Muscle of leg (tissue), 16 donors: ENCODE results near the gene PUS7. TPM values are rescaled to one million over a fixed set of nuclear protein-coding genes. Genes with fewer than 3 reads are reported as not detected.

Experiments
- DNase-seq: peaks from one replicate; pipeline ENCODE4 v3.0.0; 2013
- H3K27ac ChIP-seq: one replicate; pipeline ENCODE4 v1.5.1; 2013; ENCODE audit warnings: mild to moderate bottlenecking, low read length, control low read depth
- H3K27me3 ChIP-seq: one replicate; pipeline ENCODE4 v1.6.1; 2013; ENCODE audit warnings: low read length; ENCODE audit not compliant: control insufficient read depth, insufficient read depth
- H3K36me3 ChIP-seq: one replicate; pipeline ENCODE4 v1.6.1; 2013; ENCODE audit warnings: low read length; ENCODE audit not compliant: control insufficient read depth, insufficient read depth
- H3K4me1 ChIP-seq: one replicate; pipeline ENCODE4 v1.6.1; 2013; ENCODE audit warnings: low read length; ENCODE audit not compliant: control insufficient read depth, insufficient read depth
- H3K4me3 ChIP-seq: one replicate; pipeline ENCODE4 v1.5.1; 2013; ENCODE audit warnings: low read length, control low read depth
- H3K9me3 ChIP-seq: replicated peaks from 2 replicates; pipeline ENCODE4 v1.6.1; 2013; ENCODE audit warnings: low read depth, low read length; ENCODE audit not compliant: control insufficient read depth
- WGBS: methylation state at CpG from one replicate; pipeline ENCODE4 v1.1.5; 2013; ENCODE audit warnings: missing lambda C conversion rate; ENCODE audit not compliant: insufficient coverage; 5-methylcytosine and 5-hydroxymethylcytosine counted together
- long read RNA-seq, 11 donors: transcript quantifications; one replicate each; lab custom pipeline, GENCODE V29; 2026
- polyA plus RNA-seq, 8 donors: library from polyadenylated mRNA; unstranded; fragments of 120-200 nt; gene quantifications; one replicate each; pipeline versions ENCODE4 v1.2.1 to v1.2.3, GENCODE V29; 2013; ENCODE audit warnings: inconsistent platforms in 1 of 8, low replicate concordance in 1 of 8; ENCODE audit not compliant: insufficient read length in 8 of 8, insufficient read depth in 1 of 8
- total RNA-seq: library from RNA; stranded (reverse); fragments of 120-200 nt; gene quantifications from one replicate; pipeline ENCODE4 v1.2.4, GENCODE V29; 2013

The PUS7 gene, protein sequence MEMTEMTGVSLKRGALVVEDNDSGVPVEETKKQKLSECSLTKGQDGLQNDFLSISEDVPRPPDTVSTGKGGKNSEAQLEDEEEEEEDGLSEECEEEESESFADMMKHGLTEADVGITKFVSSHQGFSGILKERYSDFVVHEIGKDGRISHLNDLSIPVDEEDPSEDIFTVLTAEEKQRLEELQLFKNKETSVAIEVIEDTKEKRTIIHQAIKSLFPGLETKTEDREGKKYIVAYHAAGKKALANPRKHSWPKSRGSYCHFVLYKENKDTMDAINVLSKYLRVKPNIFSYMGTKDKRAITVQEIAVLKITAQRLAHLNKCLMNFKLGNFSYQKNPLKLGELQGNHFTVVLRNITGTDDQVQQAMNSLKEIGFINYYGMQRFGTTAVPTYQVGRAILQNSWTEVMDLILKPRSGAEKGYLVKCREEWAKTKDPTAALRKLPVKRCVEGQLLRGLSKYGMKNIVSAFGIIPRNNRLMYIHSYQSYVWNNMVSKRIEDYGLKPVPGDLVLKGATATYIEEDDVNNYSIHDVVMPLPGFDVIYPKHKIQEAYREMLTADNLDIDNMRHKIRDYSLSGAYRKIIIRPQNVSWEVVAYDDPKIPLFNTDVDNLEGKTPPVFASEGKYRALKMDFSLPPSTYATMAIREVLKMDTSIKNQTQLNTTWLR
- total RNA-seq (13.1 TPM), polyA plus RNA-seq (10 to 100 TPM in 6 of 8 donors, 1 to 10 TPM in 2; 8.6 to 16.2 (median 11.8) TPM)
- long read RNA-seq, donor 1, partial matches to known transcripts: 0 of 2 reads
- long read RNA-seq, donor 1, other reads (novel, unspliced or antisense): 0 of 2 reads
- long read RNA-seq, donor 2: 0 reads
- long read RNA-seq, donor 3, partial matches to known transcripts: 0 of 1 reads
- long read RNA-seq, donor 3, other reads (novel, unspliced or antisense): 0 of 1 reads
- long read RNA-seq, donor 4: 0 reads
- long read RNA-seq, donor 5, partial matches to known transcripts: 0 of 2 reads
- long read RNA-seq, donor 5, other reads (novel, unspliced or antisense): 0 of 2 reads
- long read RNA-seq, donor 6, partial matches to known transcripts: 0 of 2 reads
- long read RNA-seq, donor 6, other reads (novel, unspliced or antisense): 0 of 2 reads
- long read RNA-seq, donor 7, partial matches to known transcripts: 0 of 1 reads
- long read RNA-seq, donor 7, other reads (novel, unspliced or antisense): 0 of 1 reads
- long read RNA-seq, donor 8, partial matches to known transcripts: 0 of 2 reads
- long read RNA-seq, donor 8, other reads (novel, unspliced or antisense): 0 of 2 reads
- long read RNA-seq, donor 9, partial matches to known transcripts: 0 of 2 reads
- long read RNA-seq, donor 9, other reads (novel, unspliced or antisense): 0 of 2 reads
- long read RNA-seq, donor 10, partial matches to known transcripts: 0 of 1 reads
- long read RNA-seq, donor 10, other reads (novel, unspliced or antisense): 0 of 1 reads
- long read RNA-seq, donor 11: 0 reads

DNA sequence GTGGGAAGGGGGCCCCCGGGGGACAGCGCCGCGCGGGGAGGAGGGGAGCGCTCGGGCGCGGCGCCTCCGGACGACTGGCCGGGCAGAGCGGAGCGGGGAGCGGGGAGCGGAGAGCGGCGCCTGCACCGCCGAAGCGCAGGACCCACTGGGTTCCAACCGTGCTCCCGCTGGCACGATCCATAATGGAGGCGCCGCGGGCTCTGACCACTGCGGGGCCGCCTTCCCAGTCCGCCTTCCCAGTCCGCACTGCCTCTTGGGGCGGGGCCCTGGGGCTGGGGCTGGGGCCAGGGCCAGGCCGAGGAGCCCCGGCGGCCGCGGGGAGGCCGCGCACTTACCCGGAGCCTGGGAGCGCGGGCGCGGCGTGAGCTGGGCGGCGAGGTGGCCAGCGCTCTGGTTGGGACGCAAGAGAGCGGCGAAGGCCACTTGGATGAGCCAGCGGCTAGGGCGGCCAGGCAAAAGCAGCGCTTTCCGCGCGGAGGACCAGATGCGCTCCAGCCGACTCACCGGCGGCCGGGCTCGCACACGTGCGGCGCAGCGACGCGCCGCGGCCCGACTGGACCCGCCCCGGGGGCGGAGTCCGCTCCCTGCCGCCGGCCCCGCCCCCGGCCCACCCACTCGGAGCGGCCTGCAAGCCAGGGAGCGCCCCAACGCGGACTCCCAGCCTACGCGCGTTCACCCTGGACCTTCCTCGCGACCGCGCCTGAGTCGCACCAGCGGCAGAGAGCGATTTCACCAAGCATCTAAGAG, at the start of gene PUS7:
Gene PUS7 (minus strand): TSS at position 555 of the 747 bp plus-strand sequence. CDS start 13,759 bp downstream, outside the sequence.
- Histone ChIP-seq H3K27ac (peak within 1 kb of the TSS; percentile 93), H3K4me1 (peaks cover 14% of the 10 kb centered on the region), H3K27me3 (no peaks in the 10 kb centered on the region), H3K36me3 (peaks cover 4% of the 10 kb centered on the region), H3K9me3 (no peaks in the 10 kb centered on the region), H3K4me3 (peak within 1 kb of the TSS; percentile 72)
- whole genome bisulfite sequencing: under 1% methylated on average over 86 of the region's 96 CpGs
- peak; percentile 96 for DNase-seq

- no peak overlapping the region for H3K27ac ChIP-seq
- H3K36me3 ChIP-seq: peaks cover 37% of the 10 kb centered on the region
- H3K27me3 ChIP-seq: no peaks in the 10 kb centered on the region
- 86% methylated on average over 1 of the region's 3 CpGs for WGBS
- DNase-seq: no peak
- no peaks in the 10 kb centered on the region for H3K9me3 ChIP-seq
- H3K4me3 ChIP-seq: no peak overlapping the region
- no peaks in the 10 kb centered on the region for H3K4me1 ChIP-seq
These were observed 45.8 kb upstream of the PUS7 start for GRCh38 chr7:105567821-105568220.

- no peaks in the 10 kb centered on the region for H3K9me3 ChIP-seq
- WGBS: 80% methylated on average over 2 of the region's 2 CpGs
- peaks cover 41% of the 10 kb centered on the region for H3K36me3 ChIP-seq
- no peak overlapping the region for H3K4me3 ChIP-seq
- H3K4me1 ChIP-seq: no peaks in the 10 kb centered on the region
- no peak for DNase-seq
- no peaks in the 10 kb centered on the region for H3K27me3 ChIP-seq
- no peak overlapping the region for H3K27ac ChIP-seq
These were observed 45.0 kb upstream of the PUS7 start for GRCh38 chr7:105567024-105567423.

DNA sequence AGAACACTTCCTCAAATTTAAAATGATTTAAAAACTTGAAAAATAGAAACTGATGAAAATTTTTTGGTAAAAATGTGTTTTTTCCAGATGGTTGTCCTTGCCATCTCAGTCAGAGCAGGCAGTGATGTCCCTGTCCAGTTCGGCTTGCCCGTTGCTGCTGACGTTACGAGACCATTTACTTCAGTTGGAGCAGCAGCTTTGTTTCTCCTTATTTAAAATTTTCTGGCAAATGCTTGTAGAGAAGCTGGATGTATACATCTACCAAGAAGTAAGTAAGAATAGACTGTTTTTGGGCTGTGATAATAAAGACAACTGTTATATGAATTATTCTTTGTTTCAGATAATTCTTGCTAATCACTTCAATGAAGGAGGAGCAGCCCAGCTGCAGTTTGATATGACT, 43.1 kb upstream of the PUS7 start:
- H3K27ac ChIP-seq: no peak overlapping the region
- WGBS: 95% methylated on average over 4 of the region's 4 CpGs
- H3K36me3 ChIP-seq: peaks cover 50% of the 10 kb centered on the region
- DNase-seq: no peak
- H3K9me3 ChIP-seq: no peaks in the 10 kb centered on the region
- H3K4me3 ChIP-seq: no peak overlapping the region
- no peaks in the 10 kb centered on the region for H3K4me1 ChIP-seq
- H3K27me3 ChIP-seq: no peaks in the 10 kb centered on the region

DNA sequence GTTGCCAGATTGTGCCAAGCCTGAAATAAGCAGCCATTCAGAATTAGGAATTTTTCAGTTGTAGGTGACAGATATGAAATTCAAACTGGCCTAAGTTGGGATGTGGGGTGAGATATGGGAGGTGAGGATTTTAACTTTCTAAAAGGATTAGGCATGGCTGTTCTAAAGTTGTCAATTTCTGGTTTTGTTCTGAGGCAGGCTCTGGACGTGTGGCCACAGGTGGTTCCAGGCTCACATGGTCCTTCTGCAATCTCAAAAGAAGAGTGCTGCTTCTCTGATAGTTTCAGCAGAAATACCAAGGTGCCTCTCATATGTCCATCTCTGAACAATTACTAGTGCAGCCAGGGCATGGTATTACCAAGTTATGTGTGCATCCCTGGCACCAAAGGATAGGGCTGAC, 37.9 kb upstream of the PUS7 start:
- WGBS: 67% methylated on average over 1 of the region's 1 CpG
- DNase-seq: no peak
- no peaks in the 10 kb centered on the region for H3K4me1 ChIP-seq

DNA sequence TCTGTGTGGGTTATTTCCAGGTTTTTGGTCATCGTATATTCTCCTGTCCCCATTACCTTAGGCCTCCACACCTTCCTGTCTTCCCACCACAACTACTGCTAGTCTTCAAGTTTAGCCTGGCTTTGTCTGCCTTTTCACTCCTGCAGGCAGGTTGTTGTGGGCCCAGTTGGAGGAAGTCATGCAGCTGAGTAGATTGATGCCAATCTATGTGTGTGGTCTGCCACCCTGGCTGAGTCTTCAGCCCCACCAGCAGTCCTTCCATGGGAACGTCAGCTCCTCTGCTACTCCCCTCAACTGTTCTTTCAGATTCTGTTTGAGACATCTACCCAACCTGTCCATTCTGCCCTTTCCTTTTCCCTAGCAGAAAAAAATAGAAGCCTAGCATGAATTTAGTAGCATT, 16.3 kb upstream of the PUS7 start:
- H3K27me3 ChIP-seq: no peaks in the 10 kb centered on the region
- no peak overlapping the region for H3K4me3 ChIP-seq
- no peak overlapping the region for H3K27ac ChIP-seq
- no CpG with 5 or more reads among the region's 2 CpGs for WGBS
- no peak for DNase-seq
- peaks cover 40% of the 10 kb centered on the region for H3K36me3 ChIP-seq
- peaks cover 2% of the 10 kb centered on the region for H3K4me1 ChIP-seq
- no peaks in the 10 kb centered on the region for H3K9me3 ChIP-seq

More for the DNA sequence above, 37.9 kb upstream of the PUS7 start:
- Histone ChIP-seq H3K27ac (no peak overlapping the region), H3K4me3 (no peak overlapping the region), H3K9me3 (no peaks in the 10 kb centered on the region), H3K27me3 (no peaks in the 10 kb centered on the region), H3K36me3 (peaks cover 46% of the 10 kb centered on the region)

DNA sequence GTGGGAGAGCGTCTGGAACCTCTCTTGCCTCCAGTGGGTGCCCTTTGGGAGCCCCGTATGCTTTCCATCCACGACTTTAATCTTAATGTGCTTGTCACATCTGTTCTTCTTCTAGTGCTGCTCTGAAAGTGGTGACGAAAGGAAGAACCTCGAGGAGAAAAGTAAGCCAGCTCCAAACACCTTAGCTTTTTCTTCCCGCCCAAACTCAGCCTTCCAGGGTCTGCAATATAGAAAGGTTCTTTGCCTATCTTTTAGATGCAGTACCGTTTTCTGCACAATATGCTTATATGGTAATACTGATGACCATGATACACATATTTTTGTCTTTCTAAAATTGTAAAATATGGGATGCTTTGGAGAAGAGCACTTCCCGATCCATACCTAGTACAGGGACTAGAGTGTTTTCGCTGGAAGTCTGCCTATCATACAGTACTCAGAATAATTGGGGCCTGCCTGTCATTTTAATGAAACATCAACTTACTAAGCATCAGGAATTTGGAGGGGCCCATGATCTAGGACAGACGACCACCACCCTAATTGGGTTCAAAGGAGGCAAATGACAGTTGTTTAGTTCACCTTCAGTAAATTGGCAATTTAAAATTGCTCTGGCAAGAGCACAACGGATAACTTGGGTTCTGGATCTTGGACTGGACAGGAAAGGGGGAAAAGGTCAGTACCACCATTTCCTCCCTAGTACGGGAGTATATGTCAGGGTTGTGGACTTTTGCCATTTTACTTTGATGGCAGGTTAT, 10.8 kb upstream of the PUS7 start:
- WGBS: 43% methylated on average over 1 of the region's 12 CpGs
- Histone ChIP-seq H3K36me3 (peaks cover 17% of the 10 kb centered on the region), H3K4me1 (peaks cover 16% of the 10 kb centered on the region), H3K27me3 (no peaks in the 10 kb centered on the region), H3K4me3 (peak overlapping the region; percentile 93), H3K27ac (peak overlapping the region; percentile 67), H3K9me3 (no peaks in the 10 kb centered on the region)
- no peak for DNase-seq

- Histone ChIP-seq H3K36me3 (peaks cover 9% of the 10 kb centered on the region), H3K27ac (peak within 1 kb of the TSS; percentile 67), H3K9me3 (no peaks in the 10 kb centered on the region), H3K27me3 (no peaks in the 10 kb centered on the region), H3K4me3 (peak within 1 kb of the TSS; percentile 93), H3K4me1 (peaks cover 16% of the 10 kb centered on the region)
- WGBS: under 1% methylated on average over 36 of the region's 42 CpGs
- peak; percentile 96 for DNase-seq
These were observed 10.0 kb upstream of the PUS7 start, which contains the start of gene RINT1 for GRCh38 chr7:105531792-105532671. RINT1 (plus strand) TSS chr7:105532201; CDS start chr7:105532316, 115 bp downstream.
